ENCODE data around the gene RBM23.

GRCh38 chr14:22866874-22867273 lies 52.1 kb downstream of the RBM23 start:
- TF ChIP-seq CTCF (IDR thresholded peaks at IDR 0.05; ENCODE audit: low read length): no peak
- TF ChIP-seq EZH2 (IDR thresholded peaks at IDR 0.05; ENCODE audit: borderline replicate concordance, low read length): no peak
